Ureter (tissue), 1 donor: ENCODE measurements around the gene ZNF804B. TPM values are rescaled to one million over a fixed set of nuclear protein-coding genes. Genes with fewer than 3 reads are reported as not detected.

Source experiments
- DNase-seq: peaks from one replicate; pipeline ENCODE4 v3.0.0-alpha.2; 2020; ENCODE audit warnings: low spot score
- total RNA-seq: library from RNA; stranded (reverse); gene quantifications from one replicate; pipeline ENCODE4 v1.2.4, GENCODE V29; 2023
- donor health status: DM: yes; HTN: yes; CAD: no.

ZNF804B gene
- total RNA-seq, 1 donor from 2014 or later: not detected

GRCh38 chr7:88835147-88835728 is 75.7 kb downstream of the ZNF804B start:
- DNase-seq: no peak

- DNase-seq: no peak
Observed at GRCh38 chr7:88842201-88842600, 82.7 kb downstream of the ZNF804B start.

GRCh38 chr7:88845091-88845490 is 85.6 kb downstream of the ZNF804B start:
- DNase-seq: no peak

- no peak for DNase-seq
Observed at GRCh38 chr7:88851220-88851619, 91.7 kb downstream of the ZNF804B start.

GRCh38 chr7:88859288-88859687 is 99.8 kb downstream of the ZNF804B start:
- DNase-seq: no peak

GRCh38 chr7:88866265-88866863 is 106.9 kb downstream of the ZNF804B start:
- DNase-seq: no peak

- DNase-seq: no peak
Observed at GRCh38 chr7:88867158-88867557, 107.7 kb downstream of the ZNF804B start.

- DNase-seq: no peak
Observed at GRCh38 chr7:88868456-88868855, 109.0 kb downstream of the ZNF804B start.

GRCh38 chr7:88881136-88881535 is 121.6 kb downstream of the ZNF804B start:
- DNase-seq: no peak

- DNase-seq: no peak
Observed at GRCh38 chr7:88885131-88885530, 125.6 kb downstream of the ZNF804B start.

- no peak for DNase-seq
Observed at GRCh38 chr7:88888684-88889083, 129.2 kb downstream of the ZNF804B start.

- no peak for DNase-seq
Observed at GRCh38 chr7:88910516-88910915, 151.0 kb downstream of the ZNF804B start.

GRCh38 chr7:88912852-88913251 is 153.4 kb downstream of the ZNF804B start:
- no peak for DNase-seq

- DNase-seq: no peak
Observed at GRCh38 chr7:88915615-88916014, 156.1 kb downstream of the ZNF804B start.

- DNase-seq: no peak
Observed at GRCh38 chr7:88919478-88920131, 160.1 kb downstream of the ZNF804B start.

- DNase-seq: no peak
Observed at GRCh38 chr7:88922944-88923343, 163.4 kb downstream of the ZNF804B start.

GRCh38 chr7:88928276-88928675 is 168.8 kb downstream of the ZNF804B start:
- DNase-seq: no peak

GRCh38 chr7:88929719-88930118 is 170.2 kb downstream of the ZNF804B start:
- DNase-seq: no peak

GRCh38 chr7:88933285-88933684 is 173.8 kb downstream of the ZNF804B start:
- DNase-seq: no peak

GRCh38 chr7:88942815-88943501 is 183.5 kb downstream of the ZNF804B start:
- no peak for DNase-seq

GRCh38 chr7:88951826-88952225 is 192.3 kb downstream of the ZNF804B start:
- DNase-seq: no peak

GRCh38 chr7:88964418-88964817 is 204.9 kb downstream of the ZNF804B start:
- DNase-seq: no peak

GRCh38 chr7:88965371-88965770 is 205.9 kb downstream of the ZNF804B start:
- DNase-seq: no peak
